SU-DHL-6 (cell line): ENCODE results near the gene TANGO2.

ENCODE experiments used
- H2AFZ ChIP-seq: fragments of 200-600 bp; sonication (generic); 2 replicates; pipeline ENCODE4 v1.6.1; 2014; ENCODE audit warnings: low read depth, mild to moderate bottlenecking, moderate library complexity, mixed read lengths, antibody characterized with exemption, low read length; ENCODE audit not compliant: severe bottlenecking
- H3F3A ChIP-seq: fragments of 200-600 bp; shearing (Covaris generic); 2 replicates; pipeline ENCODE4 v1.6.0; 2016; ENCODE audit warnings: antibody characterized with exemption, mild to moderate bottlenecking; ENCODE audit not compliant: insufficient read depth
- H3K27ac ChIP-seq: fragments of 200-600 bp; sonication (generic); 2 replicates; pipeline ENCODE4 v1.5.1; 2016; ENCODE audit warnings: low read depth, mild to moderate bottlenecking, low read length, moderate library complexity, mixed read lengths
- H3K27me3 ChIP-seq: fragments of 200-600 bp; sonication (generic), shearing (Covaris generic); 2 replicates; pipeline ENCODE4 v1.6.0; 2014; ENCODE audit warnings: mild to moderate bottlenecking, low read length
- H3K36me3 ChIP-seq: fragments of 200-600 bp; sonication (generic); 2 replicates; pipeline ENCODE4 v1.6.1; 2014; ENCODE audit warnings: mild to moderate bottlenecking, low read length, mixed read lengths
- H3K4me2 ChIP-seq: fragments of 300-600, 200-600 bp; shearing (Covaris generic), sonication (generic); 2 replicates; pipeline ENCODE4 v1.6.0; 2014; ENCODE audit warnings: low read length, low read depth, mild to moderate bottlenecking; ENCODE audit not compliant: poor library complexity, severe bottlenecking
- H3K4me3 ChIP-seq: fragments of 200-600 bp; sonication (generic); 2 replicates; pipeline ENCODE4 v1.5.1; 2014; ENCODE audit warnings: antibody characterized with exemption, low read length, mild to moderate bottlenecking, mixed read lengths; ENCODE audit not compliant: insufficient read depth, poor library complexity, severe bottlenecking
- H3K79me2 ChIP-seq: fragments of 200-600 bp; sonication (generic); 2 replicates; pipeline ENCODE4 v1.6.1; 2014; ENCODE audit warnings: mild to moderate bottlenecking, low read length, moderate library complexity; ENCODE audit not compliant: insufficient read depth
- H3K9ac ChIP-seq: fragments of 200-600 bp; sonication (generic); 2 replicates; pipeline ENCODE4 v1.7.0; 2014; ENCODE audit warnings: mild to moderate bottlenecking, low read length
- H3K9me2 ChIP-seq: fragments of 200-600 bp; sonication (generic); replicated peaks from 2 replicates; pipeline ENCODE4 v1.6.1; 2014; ENCODE audit warnings: low read length; ENCODE audit not compliant: insufficient read depth
- H3K9me3 ChIP-seq: fragments of 200-600 bp; sonication (generic); 2 replicates; pipeline ENCODE4 v1.6.1; 2014; ENCODE audit warnings: low read length, mixed read lengths; ENCODE audit not compliant: insufficient read depth
- H4K20me1 ChIP-seq: fragments of 200-600 bp; sonication (generic); 2 replicates; pipeline ENCODE4 v1.6.1; 2014; ENCODE audit warnings: low read depth, mild to moderate bottlenecking, antibody characterized with exemption, low read length, moderate library complexity, mixed read lengths
- CTCF ChIP-seq: fragments of 200-600 bp; sonication (generic); IDR thresholded peaks from one replicate; pipeline ENCODE4 v1.5.1; 2017; ENCODE audit warnings: antibody characterized with exemption, mild to moderate bottlenecking, low read length, moderate library complexity; ENCODE audit not compliant: insufficient read depth, poor library complexity, severe bottlenecking
- EZH2phosphoT487 ChIP-seq: fragments of 200-600 bp; sonication (generic), shearing (Covaris generic); conservative IDR thresholded peaks from 2 replicates; pipeline ENCODE4 v1.6.1; 2018; ENCODE audit warnings: mild to moderate bottlenecking, antibody characterized with exemption, low read length, moderate library complexity, mixed read lengths

Gene TANGO2

GRCh38 chr22:20054485-20054884 is 33.6 kb downstream of the TANGO2 start:
- Histone ChIP-seq H3K9me3 (no peaks in the 10 kb centered on the region), H2AFZ (no peak overlapping the region), H3K4me2 (no peak overlapping the region), H3K27me3 (no peaks in the 10 kb centered on the region), H3K27ac (no peak overlapping the region), H3K36me3 (no peaks in the 10 kb centered on the region), H3K9ac (no peak overlapping the region), H3K79me2 (no peaks in the 10 kb centered on the region), H3K4me3 (no peak overlapping the region), H3F3A (no peaks in the 10 kb centered on the region), H4K20me1 (no peaks in the 10 kb centered on the region), H3K9me2 (no peaks in the 10 kb centered on the region)
- TF ChIP-seq CTCF = no peak
- no peak for TF ChIP-seq EZH2phosphoT487

- H4K20me1 ChIP-seq = no peaks in the 10 kb centered on the region
- H3K4me2 ChIP-seq = no peak overlapping the region
- no peaks in the 10 kb centered on the region for H3K9me2 ChIP-seq
Observed at GRCh38 chr22:20055144-20055543, 34.2 kb downstream of the TANGO2 start.

GRCh38 chr22:20055654-20056053 is 34.7 kb downstream of the TANGO2 start:
- H3K4me2 ChIP-seq = no peak overlapping the region
- H3K79me2 ChIP-seq = no peaks in the 10 kb centered on the region
- TF ChIP-seq EZH2phosphoT487 = no peak
- no peak for TF ChIP-seq CTCF
- H2AFZ ChIP-seq = no peak overlapping the region
- H3F3A ChIP-seq = no peaks in the 10 kb centered on the region
- no peak overlapping the region for H3K4me3 ChIP-seq
- no peaks in the 10 kb centered on the region for H3K27me3 ChIP-seq
- H3K9ac ChIP-seq = no peak overlapping the region
- H3K9me3 ChIP-seq = no peaks in the 10 kb centered on the region
- no peak overlapping the region for H3K27ac ChIP-seq
- no peaks in the 10 kb centered on the region for H3K9me2 ChIP-seq
- H4K20me1 ChIP-seq = no peaks in the 10 kb centered on the region
- H3K36me3 ChIP-seq = no peaks in the 10 kb centered on the region

More at GRCh38 chr22:20055144-20055543, 34.2 kb downstream of the TANGO2 start:
- H3F3A ChIP-seq = no peaks in the 10 kb centered on the region
- H3K27me3 ChIP-seq = no peaks in the 10 kb centered on the region
- no peaks in the 10 kb centered on the region for H3K79me2 ChIP-seq
- H3K4me3 ChIP-seq = no peak overlapping the region
- no peak overlapping the region for H3K27ac ChIP-seq
- H2AFZ ChIP-seq = no peak overlapping the region
- TF ChIP-seq EZH2phosphoT487 = no peak
- TF ChIP-seq CTCF = no peak
- H3K36me3 ChIP-seq = no peaks in the 10 kb centered on the region
- H3K9ac ChIP-seq = no peak overlapping the region
- no peaks in the 10 kb centered on the region for H3K9me3 ChIP-seq

- Histone ChIP-seq H3K27me3 (no peaks in the 10 kb centered on the region), H3K79me2 (no peaks in the 10 kb centered on the region), H2AFZ (no peak overlapping the region), H4K20me1 (no peaks in the 10 kb centered on the region), H3K9me3 (no peaks in the 10 kb centered on the region), H3K4me2 (no peak overlapping the region), H3K9ac (no peak overlapping the region), H3K4me3 (no peak overlapping the region), H3K9me2 (no peaks in the 10 kb centered on the region), H3F3A (no peaks in the 10 kb centered on the region), H3K36me3 (no peaks in the 10 kb centered on the region), H3K27ac (no peak overlapping the region)
- no peak for TF ChIP-seq CTCF
- TF ChIP-seq EZH2phosphoT487 = no peak
Observed at GRCh38 chr22:20056161-20056560, 35.3 kb downstream of the TANGO2 start.
